Keratinocyte (primary cell): ENCODE results near the gene GRIA1.

Experiments used
- CTCF ChIP-seq, 3 experiments: IDR thresholded peaks in 1 of 3; conservative IDR thresholded peaks in 1 of 3; optimal IDR thresholded peaks in 1 of 3; 2 replicates in 2 of 3; 3 replicates in 1 of 3; pipeline versions ENCODE3 to v1.5.1; 2011; ENCODE audit warnings: low read length in 3 of 3, mild to moderate bottlenecking in 3 of 3, moderate library complexity in 2 of 3, control low read depth in 1 of 3, inconsistent platforms in 1 of 3; ENCODE audit not compliant: insufficient read depth in 2 of 3; ENCODE audit errors: extremely low read depth in 1 of 3
- EZH2 ChIP-seq: IDR thresholded peaks from one replicate; pipeline ENCODE4 v1.6.1; 2012; ENCODE audit warnings: inconsistent platforms, mild to moderate bottlenecking, low read length, moderate library complexity

DNA sequence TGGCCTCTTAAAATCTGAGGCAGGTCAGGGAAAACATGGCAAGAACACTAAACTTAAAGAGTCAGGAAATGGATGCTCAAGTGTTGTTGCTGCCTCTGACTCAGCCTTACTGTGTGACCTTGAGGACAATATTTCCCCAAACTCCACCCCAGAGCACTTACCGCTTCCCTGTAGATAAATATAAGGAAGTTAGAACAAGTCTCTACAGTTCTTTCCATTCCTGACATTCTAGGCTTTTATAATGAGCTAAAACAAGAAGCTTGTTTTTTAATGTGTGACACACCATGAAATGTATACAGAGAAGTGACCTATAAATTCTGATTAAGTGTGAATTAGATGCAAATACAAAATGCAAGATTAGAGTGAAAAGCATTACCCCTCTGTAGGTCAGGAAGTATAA, 129.3 kb downstream of the GRIA1 start:
- TF ChIP-seq CTCF (optimal IDR thresholded peaks at IDR 0.05 in 1 of 3, IDR thresholded peaks at IDR 0.05 in 1 of 3, conservative IDR thresholded peaks at IDR 0.05 in 1 of 3; ENCODE audit: extremely low read depth in 1 of 3, insufficient read depth in 2 of 3, low read length in 3 of 3) = no peak
- TF ChIP-seq EZH2 = no peak
